Measurements from ENCODE around the gene ZNF12.

The ZNF12 gene

DNA sequence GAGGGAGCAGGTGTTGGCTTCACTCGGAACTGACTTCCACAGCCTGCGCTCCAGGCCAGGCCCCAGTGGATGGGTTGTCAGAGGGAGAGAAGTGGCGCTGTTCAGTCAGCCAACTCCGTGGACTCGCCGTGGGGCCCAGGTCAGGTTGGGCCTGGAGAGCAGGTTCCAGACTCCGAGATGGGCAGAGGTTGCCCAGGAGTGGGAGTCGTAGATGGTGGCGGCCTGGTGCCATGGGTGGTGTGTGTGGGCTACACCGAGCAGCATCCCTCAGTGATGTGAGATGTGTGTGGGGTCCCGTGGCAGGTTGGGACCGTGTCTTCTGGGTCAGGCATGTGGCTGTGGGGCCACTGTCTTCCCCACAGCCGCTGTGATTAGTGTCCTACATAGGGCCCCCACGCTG is 59.2 kb downstream of the ZNF12 start:
- DNase-seq (ENCODE audit: low spot score) = no peak

DNA sequence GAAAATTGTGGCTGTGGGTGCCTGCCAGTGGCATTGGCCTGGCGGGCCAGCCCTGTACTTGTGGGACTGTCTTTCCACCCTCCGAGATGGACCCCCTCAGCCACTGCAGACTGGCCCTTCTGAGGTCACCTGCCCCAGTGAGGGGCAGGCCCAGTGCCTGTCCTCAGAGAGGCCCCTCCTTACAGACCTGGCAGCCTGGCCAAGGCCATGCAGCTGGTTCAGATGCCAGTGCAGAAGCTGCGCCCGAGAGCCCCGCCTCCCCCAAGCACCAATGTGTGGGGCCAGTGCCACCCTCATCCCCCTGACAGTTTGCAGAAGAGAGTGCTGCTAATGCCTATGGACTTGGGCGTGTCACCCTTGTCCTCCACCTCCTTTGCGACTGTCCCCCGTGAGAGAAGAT is 59.7 kb downstream of the ZNF12 start:
- no peak for DNase-seq (ENCODE audit: low spot score)

DNA sequence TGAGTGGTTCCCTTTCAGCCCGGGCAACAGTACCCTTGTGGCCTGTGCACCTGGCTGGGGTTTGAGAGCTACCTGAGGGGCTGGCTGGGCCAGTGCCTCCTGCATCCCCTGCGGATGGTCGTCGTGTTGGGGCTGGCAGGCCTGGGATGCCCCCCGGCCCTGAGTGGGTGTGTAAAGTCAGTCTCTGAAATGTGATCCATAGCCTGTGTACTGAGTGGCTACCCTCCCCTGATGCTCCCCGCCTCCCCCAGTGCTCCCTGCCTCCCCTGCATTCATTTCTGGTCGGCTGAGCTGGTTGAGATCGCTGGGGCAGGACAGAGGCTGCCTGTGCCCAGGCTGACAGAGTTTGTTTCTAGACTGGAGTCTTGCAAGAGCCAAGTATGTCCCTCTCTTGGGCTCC is 60.3 kb downstream of the ZNF12 start:
- DNase-seq (ENCODE audit: low spot score) = no peak

DNA sequence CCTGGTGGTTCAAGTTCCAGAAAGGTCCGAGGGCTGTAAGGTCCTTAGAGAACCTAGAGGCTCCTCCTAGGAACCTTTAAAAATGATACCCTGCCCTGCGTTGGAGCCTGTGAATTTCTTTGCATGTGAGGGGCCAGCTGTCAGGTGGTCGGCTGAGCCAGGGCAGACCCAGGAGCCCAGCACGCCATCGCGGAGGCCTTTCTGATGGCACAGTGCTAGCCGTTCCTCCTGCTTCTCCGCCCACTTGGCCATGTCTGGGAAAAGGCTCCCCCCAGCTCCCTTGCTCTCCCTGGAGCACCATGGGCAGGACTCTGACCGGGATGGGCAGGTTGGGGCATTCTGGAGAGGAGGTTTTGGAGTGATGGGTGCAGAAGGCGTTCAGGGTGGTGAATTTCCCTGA is 62.0 kb downstream of the ZNF12 start:
- no peak for DNase-seq (ENCODE audit: low spot score)

DNA sequence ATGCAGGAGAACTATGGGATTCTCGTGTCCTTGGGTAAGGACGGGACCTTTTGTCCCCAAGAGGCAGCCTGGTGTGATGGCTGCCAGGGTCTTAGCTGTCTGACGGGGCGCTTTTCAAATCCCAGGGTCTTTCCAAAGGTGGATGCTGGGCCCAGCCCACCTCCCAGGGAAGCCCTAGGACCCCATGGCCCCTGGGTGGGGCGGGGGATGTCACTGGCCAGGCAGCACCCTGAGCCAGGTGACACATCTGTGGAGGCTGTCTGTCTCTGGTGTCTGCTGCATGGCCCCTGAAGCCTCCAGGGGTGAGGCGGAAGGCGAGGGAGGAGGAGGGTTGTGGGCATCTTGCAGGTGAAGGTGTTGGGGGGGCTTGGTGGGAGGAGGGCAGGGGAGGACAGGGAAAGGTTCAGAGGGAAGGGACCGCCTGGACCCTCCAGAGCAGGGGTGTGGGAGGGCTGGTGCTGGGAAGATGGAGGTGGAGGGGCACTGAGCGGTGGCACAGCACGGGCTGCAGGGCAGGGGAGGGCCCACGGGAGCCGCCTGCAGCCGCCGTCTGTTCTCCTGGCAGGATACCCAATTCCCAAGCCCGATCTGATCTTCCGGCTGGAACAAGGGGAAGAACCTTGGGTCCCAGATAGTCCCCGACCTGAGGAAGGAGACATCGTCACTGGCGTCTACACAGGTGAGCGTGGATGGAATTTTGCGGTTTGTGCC is 62.7 kb downstream of the ZNF12 start:
- no peak for DNase-seq (ENCODE audit: low spot score)

GRCh38 chr7:6642861-6643640 is 63.7 kb downstream of the ZNF12 start:
- no peak for DNase-seq (ENCODE audit: low spot score)

- DNase-seq (ENCODE audit: low spot score) = no peak
Measured at GRCh38 chr7:6642239-6642839, 64.4 kb downstream of the ZNF12 start.

DNA sequence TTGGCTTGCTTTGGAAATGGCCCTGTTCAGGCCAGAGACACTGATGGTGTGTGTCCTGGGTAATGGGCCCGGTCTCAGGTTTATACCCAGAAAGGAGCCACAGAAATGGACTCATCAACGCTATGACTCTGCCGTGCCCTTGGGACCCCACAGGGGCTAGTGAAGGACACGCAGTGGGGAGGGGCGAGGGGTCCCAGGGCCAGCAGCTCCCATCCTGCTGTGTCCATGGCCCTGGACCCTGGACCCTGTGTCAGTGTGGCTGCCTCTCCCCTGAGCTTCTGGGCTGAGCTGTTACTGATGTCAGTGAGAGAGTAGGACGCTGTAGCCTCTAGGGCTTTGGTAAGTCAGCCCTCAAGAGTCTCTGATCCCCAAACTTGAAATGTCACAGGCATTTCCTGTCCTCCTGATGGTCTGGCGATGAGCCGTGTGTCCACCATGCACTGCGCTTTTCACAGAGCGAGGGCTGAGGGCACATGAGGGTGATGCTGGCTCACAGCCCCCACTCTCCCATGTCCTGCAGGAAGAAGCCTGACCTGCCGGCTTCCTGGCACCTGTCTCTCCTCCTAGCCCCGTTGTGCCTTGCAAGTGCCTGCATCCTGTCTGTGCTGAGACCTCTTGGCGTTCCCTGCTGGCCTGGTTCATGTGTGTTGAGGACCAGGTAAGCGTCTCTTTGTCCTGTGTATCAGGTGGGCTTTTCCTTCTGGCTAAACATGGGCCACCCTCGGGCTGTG is 65.3 kb downstream of the ZNF12 start:
- no peak for DNase-seq (ENCODE audit: low spot score)

GRCh38 chr7:6640246-6640721 is 66.5 kb downstream of the ZNF12 start:
- DNase-seq (ENCODE audit: low spot score) = no peak

DNA sequence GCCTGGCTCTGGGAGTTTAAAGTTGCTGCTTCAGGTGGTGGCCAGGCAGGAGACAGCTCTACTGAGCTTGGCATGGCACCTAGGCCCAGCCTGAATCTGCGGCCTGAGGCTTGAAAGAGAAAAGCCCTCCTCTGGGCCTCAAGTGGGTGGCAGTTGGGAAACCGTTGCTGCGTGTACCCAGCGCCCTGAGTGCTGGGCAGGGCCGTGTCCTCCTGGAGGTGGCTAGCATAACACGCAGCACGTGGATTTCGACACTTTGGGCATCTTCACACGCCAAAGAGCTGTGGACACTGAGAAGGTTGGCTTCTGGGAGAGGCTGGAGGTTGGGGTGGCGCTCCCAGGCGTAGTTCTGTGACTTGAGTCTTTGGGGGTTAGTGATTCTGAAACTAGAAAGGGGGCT is 67.1 kb downstream of the ZNF12 start:
- no peak for DNase-seq (ENCODE audit: low spot score)

- DNase-seq (ENCODE audit: low spot score) = no peak
Measured at GRCh38 chr7:6639032-6639431, 67.7 kb downstream of the ZNF12 start.
